Fibroblast of peridontal ligament (primary cell): Measurements from ENCODE around the gene CLMP.

Source experiments
- DNase-seq: peaks from one replicate; pipeline ENCODE4 v3.0.0-alpha.2; 2010; ENCODE audit errors: extremely low read depth

Gene CLMP

GRCh38 chr11:123056835-123057491, 138.1 kb downstream of the CLMP start:
- DNase-seq: no peak

- DNase-seq: no peak
Measured at GRCh38 chr11:123055191-123055901, 139.7 kb downstream of the CLMP start.

GRCh38 chr11:123054301-123055065, 140.6 kb downstream of the CLMP start:
- peak; percentile 83 for DNase-seq

- DNase-seq: no peak
Measured at GRCh38 chr11:123052901-123053721, 141.9 kb downstream of the CLMP start.

GRCh38 chr11:123051634-123052033, 143.4 kb downstream of the CLMP start:
- no peak for DNase-seq

- no peak for DNase-seq
Measured at GRCh38 chr11:123051146-123051545, 143.9 kb downstream of the CLMP start.

GRCh38 chr11:123047947-123048293, 147.1 kb downstream of the CLMP start:
- no peak for DNase-seq

- DNase-seq: no peak
Measured at GRCh38 chr11:123047266-123047946, 147.6 kb downstream of the CLMP start.

- no peak for DNase-seq
Measured at GRCh38 chr11:123046473-123047259, 148.4 kb downstream of the CLMP start.

GRCh38 chr11:123045101-123045500, 149.9 kb downstream of the CLMP start:
- DNase-seq: no peak

GRCh38 chr11:123041185-123041584, 153.9 kb downstream of the CLMP start:
- no peak for DNase-seq

GRCh38 chr11:123040111-123040432, 155.0 kb downstream of the CLMP start:
- no peak for DNase-seq

GRCh38 chr11:123035831-123036230, 159.2 kb downstream of the CLMP start:
- DNase-seq: no peak

- no peak for DNase-seq
Measured at GRCh38 chr11:123034597-123034996, 160.5 kb downstream of the CLMP start.

- DNase-seq: no peak
Measured at GRCh38 chr11:123033895-123034294, 161.2 kb downstream of the CLMP start.

- no peak for DNase-seq
Measured at GRCh38 chr11:123030517-123030916, 164.5 kb downstream of the CLMP start.

GRCh38 chr11:123020968-123021367, 174.1 kb downstream of the CLMP start:
- peak; percentile 57 for DNase-seq
